K562 (cell line): ENCODE results near the gene MFNG. TPM values are rescaled to one million over a fixed set of nuclear protein-coding genes. Genes with fewer than 3 reads are reported as not detected.

Experiments
- ATAC-seq: fragments of 200-7000 bp; cut with Tn5 transposase; 3 replicates; pipeline ENCODE4 v1.9.1; 2020; ENCODE audit warnings: moderate library complexity
- BruUV-seq: library from RNA; stranded (reverse); fragments of 400-500 nt; replicated peaks from 2 replicates; lab custom pipeline; 2021; lab: Mats Ljungman, UMichigan
- CTCF ChIA-PET: fragments of 300-600 bp; formaldehyde crosslinking; extraction: SDS; loops from one replicate; lab custom pipeline; 2021; ENCODE audit warnings: low intra/inter-chr PET ratio; lab: Yijun Ruan, JAX
- POLR2A ChIA-PET: fragments of 300-600, 350-650 bp; sonication (Branson Sonifier 250); formaldehyde crosslinking; extraction: SDS; loops from one replicate; lab custom pipeline; 2021; ENCODE audit warnings: antibody characterized with exemption, inconsistent platforms; lab: Yijun Ruan, JAX
- DNase-seq, 4 experiments: peaks; one replicate each; pipeline versions ENCODE4 v3.0.0 to v3.0.0-alpha.2; 2011 to 2018; ENCODE audit warnings: low spot score in 3 of 4, mixed read lengths in 3 of 4; ENCODE audit errors: extremely low read depth in 1 of 4
- FAIRE-seq: peaks from 2 replicates; lab custom pipeline; 2011; peaks lifted over from hg19 to GRCh38; lab: Jason Lieb, UNC
- H2AFZ ChIP-seq: 2 replicates; pipeline ENCODE4 v1.6.0; 2011; ENCODE audit warnings: low read depth, low read length, control low read depth, inconsistent platforms
- H3K27ac ChIP-seq: fragments of 200-600 bp; 3 replicates; pipeline ENCODE4 v1.8.0; 2011; ENCODE audit warnings: low read depth, mild to moderate bottlenecking, control low read depth, inconsistent platforms, low read length, moderate library complexity, mixed read lengths; ENCODE audit errors: extremely low read depth
- H3K27me3 ChIP-seq, 2 experiments: fragments of 300-600 bp in 1 of 2; 2 replicates in 1 of 2; 3 replicates in 1 of 2; pipeline versions ENCODE4 v1.6.0 to v1.8.0; 2011; ENCODE audit warnings: inconsistent platforms in 2 of 2, low read length in 2 of 2, mild to moderate bottlenecking in 1 of 2, mixed read lengths in 1 of 2, moderate library complexity in 1 of 2; ENCODE audit not compliant: control insufficient read depth in 2 of 2, insufficient read depth in 2 of 2
- H3K36me3 ChIP-seq: fragments of 300-600 bp; 3 replicates; pipeline ENCODE4 v1.8.0; 2011; ENCODE audit warnings: mild to moderate bottlenecking, low read length, inconsistent platforms; ENCODE audit not compliant: control insufficient read depth, insufficient read depth
- H3K4me1 ChIP-seq, 2 experiments: fragments of 200-600 bp in 1 of 2; replicated peaks in 1 of 2; 2 replicates in 1 of 2; 3 replicates in 1 of 2; pipeline versions ENCODE4 v1.5.1 to v1.8.0; 2011; ENCODE audit warnings: inconsistent platforms in 2 of 2, low read length in 2 of 2, mild to moderate bottlenecking in 1 of 2, mixed read lengths in 1 of 2, moderate library complexity in 1 of 2; ENCODE audit not compliant: control insufficient read depth in 2 of 2, insufficient read depth in 2 of 2
- H3K4me2 ChIP-seq: 2 replicates; pipeline ENCODE4 v1.6.1; 2011; ENCODE audit warnings: low read length, control low read depth, inconsistent platforms, mixed read lengths; ENCODE audit not compliant: insufficient read depth
- H3K4me3 ChIP-seq: fragments of 200-600 bp; sonication (generic), shearing (Covaris generic); 2 replicates; pipeline ENCODE4 v1.5.1; 2016; ENCODE audit warnings: control low read depth, inconsistent platforms
- H3K79me2 ChIP-seq: fragments of 200-600 bp; 3 replicates; pipeline ENCODE4 v1.8.0; 2011; ENCODE audit warnings: low read length, inconsistent platforms; ENCODE audit not compliant: control insufficient read depth, insufficient read depth
- H3K9ac ChIP-seq, 2 experiments: 2 replicates each; pipeline versions ENCODE4 v1.6.0 to v1.6.1; 2011; ENCODE audit warnings: low read depth in 2 of 2, low read length in 2 of 2, control low read depth in 1 of 2, inconsistent platforms in 1 of 2, mild to moderate bottlenecking in 1 of 2, mixed read lengths in 1 of 2; ENCODE audit not compliant: insufficient read depth in 1 of 2
- H3K9me1 ChIP-seq: one replicate; pipeline ENCODE4 v1.6.0; 2011; ENCODE audit warnings: inconsistent platforms, mild to moderate bottlenecking, low read length, moderate library complexity; ENCODE audit not compliant: control insufficient read depth, insufficient read depth
- H3K9me3 ChIP-seq: replicated peaks from 2 replicates; pipeline ENCODE4 v1.5.1; 2011; ENCODE audit warnings: low read depth, low read length, inconsistent platforms; ENCODE audit not compliant: control insufficient read depth, insufficient read depth
- H4K20me1 ChIP-seq: replicated peaks from 2 replicates; pipeline ENCODE4 v1.6.1; 2011; ENCODE audit warnings: low read length, inconsistent platforms, mixed read lengths; ENCODE audit not compliant: control insufficient read depth, insufficient read depth
- ATF1 ChIP-seq, 2 experiments: fragments of 450-650 bp in 1 of 2; IDR thresholded peaks; 2 replicates each; pipeline ENCODE4 v1.6.1; 2016; ENCODE audit warnings: missing compliant biosample characterization in 1 of 2, missing genetic modification characterization in 1 of 2
- BMI1 ChIP-seq: fragments of 150-350 bp; IDR thresholded peaks from 2 replicates; pipeline ENCODE4 v1.6.1; 2014; ENCODE audit warnings: low read length
- C11orf30 ChIP-seq: fragments of 450-650 bp; IDR thresholded peaks from 2 replicates; pipeline ENCODE4 v1.6.1; 2016; ENCODE audit warnings: low read depth, mild to moderate bottlenecking
- CHD2 ChIP-seq: IDR thresholded peaks from 2 replicates; pipeline ENCODE4 v1.6.1; 2011; ENCODE audit warnings: low read depth, low read length
- COPS2 ChIP-seq: fragments of 450-650 bp; conservative IDR thresholded peaks from 2 replicates; pipeline ENCODE4 v1.6.1; 2016; ENCODE audit warnings: mild to moderate bottlenecking, moderate library complexity
- KDM1A ChIP-seq, 2 experiments: fragments of 450-650 bp; IDR thresholded peaks; 2 replicates each; pipeline ENCODE4 v1.6.1; 2016; ENCODE audit warnings: mild to moderate bottlenecking in 2 of 2
- RBBP5 ChIP-seq: fragments of 200-600 bp; sonication (generic); IDR thresholded peaks from 2 replicates; pipeline ENCODE4 v1.6.1; 2012; ENCODE audit warnings: borderline replicate concordance, mild to moderate bottlenecking, low read length, control low read depth, inconsistent platforms; ENCODE audit not compliant: insufficient read depth, poor library complexity, severe bottlenecking
- STAG1 ChIP-seq: sonication (generic); formaldehyde crosslinking; IDR thresholded peaks from 2 replicates; pipeline ENCODE4 v1.5.0; 2020; ENCODE audit warnings: missing genetic modification reagents, borderline replicate concordance
- ZEB2 ChIP-seq: fragments of 450-650 bp; IDR thresholded peaks from 2 replicates; pipeline ENCODE4 v1.6.1; 2016
- ZNF121 ChIP-seq: sonication (generic); formaldehyde crosslinking; conservative IDR thresholded peaks from 2 replicates; pipeline ENCODE4 v1.8.0; 2022; ENCODE audit warnings: missing genetic modification reagents
- ZNF23 ChIP-seq: fragments of 250-450 bp; sonication (Bioruptor Pico); IDR thresholded peaks from 2 replicates; pipeline ENCODE4 v1.4.0; 2020; ENCODE audit warnings: mild to moderate bottlenecking
- ZNF263 ChIP-seq: sonication (generic); formaldehyde crosslinking; IDR thresholded peaks from 2 replicates; pipeline ENCODE4 v1.8.0; 2022; ENCODE audit warnings: mild to moderate bottlenecking, missing genetic modification reagents, borderline replicate concordance
- ZNF76 ChIP-seq: fragments of 250-450 bp; sonication (Bioruptor Pico); IDR thresholded peaks from 2 replicates; pipeline ENCODE4 v1.4.0; 2020; ENCODE audit warnings: mild to moderate bottlenecking, moderate library complexity, borderline replicate concordance
- WGBS: fragments of 100-300 bp; shearing (Covaris generic); methylation state at CpG from one replicate; pipeline ENCODE4 v1.1.6; 2016; ENCODE audit warnings: low coverage, mixed read lengths; ENCODE audit not compliant: insufficient coverage; ENCODE audit errors: missing lambda C conversion rate; 5-methylcytosine and 5-hydroxymethylcytosine counted together
- in situ Hi-C: fragments of 300-500 bp; cut with MboI; formaldehyde crosslinking; loops from 4 replicates; pipeline ENCODE4 v1.15.0; 2018; ENCODE audit warnings: inconsistent platforms, mixed read lengths
- intact Hi-C: fragments of 100-400 bp; cut with micrococcal nuclease; formaldehyde crosslinking; loops from 2 replicates; pipeline ENCODE4 v1.14.2; 2022
- polyA plus RNA-seq, 8 experiments: library from polyadenylated mRNA; depleted of rRNA in 4 of 8; stranded (reverse) in 5 of 8; unstranded in 3 of 8; fragments of >200 nt; fragmentation: Nextera tagmentation in 2 of 8; fragmentation: Illumina TruSeq in 1 of 8; extraction: Ambion mirVana in 2 of 8; extraction: Trizol in 1 of 8; gene quantifications; 2 replicates each; pipeline versions ENCODE4 v1.2.1 to v1.2.3, GENCODE V29; 2011 to 2014; ENCODE audit warnings: inconsistent platforms in 1 of 8, missing spikeins in 1 of 8
- total RNA-seq, 7 experiments: library from RNA; depleted of rRNA in 6 of 7; stranded (reverse); fragments of >200 nt in 6 of 7; fragmentation: Illumina TruSeq in 2 of 7; extraction: Trizol in 2 of 7; gene quantifications; 2 replicates each; pipeline versions ENCODE4 v1.2.1 to v1.2.3, GENCODE V29; 2011 to 2021; ENCODE audit warnings: low replicate concordance in 1 of 7
- TF ChIP-seq, protein P1 (sequence below): IDR thresholded peaks from 2 replicates; pipeline ENCODE4 v1.6.1; 2014; ENCODE audit warnings: antibody characterized with exemption

The MFNG gene
- total and polyA plus RNA-seq, 9 of the 15 experiments (the other 6 are each of a cell fraction or from before 2014, with no cell fraction given) = 0.13 to 0.73 (median 0.38) TPM; not detected in 4

DNA sequence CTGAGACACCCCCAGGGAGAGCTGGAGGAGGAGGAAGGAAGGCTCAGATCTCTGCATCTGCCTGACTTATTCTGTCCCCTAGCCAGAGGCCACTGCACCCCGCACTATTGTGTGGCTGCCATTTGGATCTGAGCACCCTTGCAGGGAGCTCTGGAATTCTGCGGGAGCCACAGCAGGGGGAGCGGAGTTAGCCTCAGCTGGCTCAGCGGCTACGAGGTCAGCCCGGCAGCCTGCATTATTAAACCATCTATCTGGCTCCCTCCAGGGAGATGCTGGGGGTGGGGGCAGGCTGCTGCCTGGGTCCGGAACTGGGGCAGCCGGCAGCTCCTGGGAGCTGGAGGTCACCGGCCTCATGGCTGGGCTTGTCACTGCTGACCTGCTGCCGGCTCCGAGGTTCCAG is 52.4 kb downstream of the MFNG start:
- Histone ChIP-seq H3K9ac (no peak overlapping the region), H2AFZ (no peak overlapping the region), H3K4me3 (no peak overlapping the region), H4K20me1 (peaks cover 1% of the 10 kb centered on the region), H3K79me2 (no peaks in the 10 kb centered on the region), H3K4me1 (no peaks in the 10 kb centered on the region), H3K27ac (no peak overlapping the region), H3K9me1 (no peaks in the 10 kb centered on the region), H3K27me3 (peaks cover 7 to 43% of the 10 kb centered on the region in 2 experiments; a peak in 4 of 5 replicates), H3K9me3 (no peaks in the 10 kb centered on the region), H3K4me2 (no peak overlapping the region), H3K36me3 (no peaks in the 10 kb centered on the region)
- ChIA-PET CTCF (no interaction called here), POLR2A (no interaction called here)
- FAIRE-seq (no peak), DNase-seq (no peak), ATAC-seq (no peak)
- in situ Hi-C loops (no loop called here), intact Hi-C loops (no loop called here)
- BruUV-seq = no TSS peak
- TF ChIP-seq BMI1 (no peak), CHD2 (no peak), ZNF23 (CRISPR knock-in tag) (no peak), ZNF76 (CRISPR knock-in tag) (no peak), ZEB2 (no peak), ZNF121 (no peak), ATF1 (CRISPR knock-in tag; IDR thresholded peaks at IDR 0.05) (no peak), ATF1 (tag; IDR thresholded peaks at IDR 0.05) (no peak), RBBP5 (no peak), C11orf30 (no peak), COPS2 (no peak), KDM1A (IDR thresholded peaks at IDR 0.05) (no peak), ZNF263 (no peak), STAG1 (CRISPR knock-in tag) (no peak)
- TF ChIP-seq, protein P1, sequence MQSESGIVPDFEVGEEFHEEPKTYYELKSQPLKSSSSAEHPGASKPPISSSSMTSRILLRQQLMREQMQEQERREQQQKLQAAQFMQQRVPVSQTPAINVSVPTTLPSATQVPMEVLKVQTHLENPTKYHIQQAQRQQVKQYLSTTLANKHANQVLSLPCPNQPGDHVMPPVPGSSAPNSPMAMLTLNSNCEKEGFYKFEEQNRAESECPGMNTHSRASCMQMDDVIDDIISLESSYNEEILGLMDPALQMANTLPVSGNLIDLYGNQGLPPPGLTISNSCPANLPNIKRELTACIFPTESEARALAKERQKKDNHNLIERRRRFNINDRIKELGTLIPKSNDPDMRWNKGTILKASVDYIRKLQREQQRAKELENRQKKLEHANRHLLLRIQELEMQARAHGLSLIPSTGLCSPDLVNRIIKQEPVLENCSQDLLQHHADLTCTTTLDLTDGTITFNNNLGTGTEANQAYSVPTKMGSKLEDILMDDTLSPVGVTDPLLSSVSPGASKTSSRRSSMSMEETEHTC = no peak
- 4% methylated on average over 8 of the region's 11 CpGs for WGBS
